GM12801 (cell line): Measurements from ENCODE around the gene HSD17B2.

Experiments
- CTCF ChIP-seq: IDR thresholded peaks from one replicate; pipeline ENCODE4 v1.5.1; 2011; ENCODE audit warnings: control low read depth; ENCODE audit not compliant: insufficient read length; ENCODE audit errors: extremely low read depth

Gene HSD17B2

GRCh38 chr16:82118749-82119148 lies 83.7 kb downstream of the HSD17B2 start:
- TF ChIP-seq CTCF = no peak

GRCh38 chr16:82119405-82119804 lies 84.4 kb downstream of the HSD17B2 start:
- TF ChIP-seq CTCF = no peak

- no peak for TF ChIP-seq CTCF
These were observed 89.6 kb downstream of the HSD17B2 start for GRCh38 chr16:82124651-82125050.

- TF ChIP-seq CTCF = no peak
These were observed 94.8 kb downstream of the HSD17B2 start for GRCh38 chr16:82129881-82130280.

- TF ChIP-seq CTCF = no peak
These were observed 98.7 kb downstream of the HSD17B2 start for GRCh38 chr16:82133798-82134197.

GRCh38 chr16:82134846-82135245 lies 99.8 kb downstream of the HSD17B2 start:
- TF ChIP-seq CTCF = no peak

- TF ChIP-seq CTCF = no peak
These were observed 100.8 kb downstream of the HSD17B2 start for GRCh38 chr16:82135844-82136243.
